ENCODE data around the gene ZNF205.

Gene ZNF205

GRCh38 chr16:3134338-3135125 is 22.1 kb downstream of the ZNF205 start, which contains the start of gene ZNF213:
TSS of gene ZNF213 (plus strand) at chr16:3135029. CDS start at chr16:3137281, 2,252 bp downstream.
- Histone ChIP-seq H3K36me3 (replicated peaks in 1 of 2; ENCODE audit: control insufficient read depth in 2 of 2, insufficient read depth in 2 of 2, low read length in 2 of 2) (peaks cover 9 to 50% of the 10 kb centered on the region in 2 donors), H3K27me3 (ENCODE audit: control insufficient read depth in 3 of 3, insufficient read depth in 3 of 3, low read depth in 1 of 3, low read length in 3 of 3) (no peaks in the 10 kb centered on the region), H3K4me1 (ENCODE audit: control insufficient read depth in 2 of 2, insufficient read depth in 1 of 2, low read depth in 1 of 2, low read length in 2 of 2) (peaks cover 4 to 9% of the 10 kb centered on the region in 2 donors), H4K91ac (ENCODE audit: low read depth, low read length, poor library complexity) (peak within 1 kb of the TSS; percentile 64), H3K4ac (ENCODE audit: low read length) (peak within 1 kb of the TSS; percentile 6), H2AFZ (ENCODE audit: low read length) (peak within 1 kb of the TSS; percentile 88), H2BK5ac (ENCODE audit: low read length) (peak within 1 kb of the TSS; percentile 69), H3K27ac (replicated peaks; ENCODE audit: low read length) (peak within 1 kb of the TSS; percentile 85), H3K23ac (ENCODE audit: low read depth, low read length, poor library complexity) (peak within 1 kb of the TSS; percentile 32), H3K79me1 (ENCODE audit: low read depth, low read length) (peaks cover 6% of the 10 kb centered on the region), H3K18ac (ENCODE audit: low read length) (peak within 1 kb of the TSS; percentile 99), H3K9me3 (replicated peaks in 1 of 2; ENCODE audit: control insufficient read depth in 2 of 2, insufficient read depth in 1 of 2, low read depth in 1 of 2, low read length in 2 of 2) (peaks cover 0 to 2% of the 10 kb centered on the region in 2 donors), H4K8ac (ENCODE audit: low read depth, low read length) (no peak within 1 kb of the TSS), H3K4me3 (ENCODE audit: low read length in 2 of 2) (peak within 1 kb of the TSS; percentile 70 to 97), H2BK120ac (ENCODE audit: low read depth, low read length) (peak within 1 kb of the TSS; percentile 69), H2AK5ac (ENCODE audit: low read depth, low read length) (peak within 1 kb of the TSS; percentile 77), H3K14ac (ENCODE audit: low read length) (peak within 1 kb of the TSS; percentile 61), H3K4me2 (ENCODE audit: insufficient read depth, low read length, poor library complexity, severe bottlenecking) (peak within 1 kb of the TSS; percentile 92), H3K9ac (ENCODE audit: low read depth, low read length, poor library complexity) (peak within 1 kb of the TSS; percentile 99), H2BK15ac (ENCODE audit: low read length) (peak within 1 kb of the TSS; percentile 54), H2BK12ac (ENCODE audit: low read length) (no peak within 1 kb of the TSS)
- WGBS, 2 donors (ENCODE audit: extremely low coverage in 2 of 2, insufficient read length in 2 of 2, insufficient replicate concordance in 1 of 2): no CpG with 5 or more reads among the region's 63 CpGs
- DNase-seq (ENCODE audit: low spot score): peak; percentile 97

DNA sequence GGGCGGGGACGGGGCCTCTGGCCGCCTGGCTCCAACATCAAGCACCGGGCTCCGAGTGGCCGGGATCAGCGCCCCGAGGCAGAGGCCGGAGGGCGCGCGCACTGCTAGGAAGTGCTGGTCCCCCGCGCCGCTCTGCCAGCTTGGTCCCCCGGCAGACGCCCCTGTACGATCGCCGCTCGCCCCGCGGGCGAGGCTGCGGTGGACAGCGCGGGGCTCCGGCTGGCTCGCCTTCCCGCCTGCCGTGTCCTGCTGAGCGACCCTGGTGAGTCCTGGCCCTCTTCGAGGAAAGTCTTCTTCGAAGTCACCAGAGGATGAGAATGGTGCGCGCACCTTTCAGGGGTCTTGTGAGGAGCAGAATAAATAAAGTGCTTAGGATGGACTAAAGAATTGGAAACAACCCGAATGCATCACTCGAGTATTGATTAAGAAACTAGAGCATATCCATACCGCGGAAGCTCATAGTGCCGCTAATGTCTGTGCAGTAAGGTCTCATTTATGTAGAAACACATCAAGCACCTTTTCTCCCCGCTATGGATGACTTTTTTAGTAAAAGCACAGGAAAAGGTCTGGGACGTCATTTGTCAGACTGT is 22.8 kb downstream of the ZNF205 start:
- no peak overlapping the region for H2AK5ac ChIP-seq (ENCODE audit: low read depth, low read length)
- no peak overlapping the region for H2BK12ac ChIP-seq (ENCODE audit: low read length)
- peak overlapping the region; percentile 32 for H3K23ac ChIP-seq (ENCODE audit: low read depth, low read length, poor library complexity)
- WGBS, 2 donors (ENCODE audit: extremely low coverage in 2 of 2, insufficient read length in 2 of 2, insufficient replicate concordance in 1 of 2): no CpG with 5 or more reads among the region's 43 CpGs
- peak overlapping the region; percentile 96 for H3K18ac ChIP-seq (ENCODE audit: low read length)
- peak overlapping the region; percentile 56 for H3K4me2 ChIP-seq (ENCODE audit: insufficient read depth, low read length, poor library complexity, severe bottlenecking)
- peak overlapping the region; percentile 85 for H3K27ac ChIP-seq (replicated peaks; ENCODE audit: low read length)
- peak overlapping the region; percentile 70 to 97 for H3K4me3 ChIP-seq (ENCODE audit: low read length in 2 of 2)
- H2BK120ac ChIP-seq (ENCODE audit: low read depth, low read length): no peak overlapping the region
- peak overlapping the region; percentile 88 for H2AFZ ChIP-seq (ENCODE audit: low read length)
- peaks cover 4 to 9% of the 10 kb centered on the region in 2 donors for H3K4me1 ChIP-seq (ENCODE audit: control insufficient read depth in 2 of 2, insufficient read depth in 1 of 2, low read depth in 1 of 2, low read length in 2 of 2)
- H4K91ac ChIP-seq (ENCODE audit: low read depth, low read length, poor library complexity): no peak overlapping the region
- H3K14ac ChIP-seq (ENCODE audit: low read length): peak overlapping the region; percentile 61
- H3K36me3 ChIP-seq (replicated peaks in 1 of 2; ENCODE audit: control insufficient read depth in 2 of 2, insufficient read depth in 2 of 2, low read length in 2 of 2): peaks cover 8 to 44% of the 10 kb centered on the region in 2 donors
- H3K79me1 ChIP-seq (ENCODE audit: low read depth, low read length): peaks cover 6% of the 10 kb centered on the region
- no peak overlapping the region for H4K8ac ChIP-seq (ENCODE audit: low read depth, low read length)
- DNase-seq (ENCODE audit: low spot score): no peak
- no peak overlapping the region for H3K4ac ChIP-seq (ENCODE audit: low read length)
- no peak overlapping the region for H2BK15ac ChIP-seq (ENCODE audit: low read length)
- H3K9ac ChIP-seq (ENCODE audit: low read depth, low read length, poor library complexity): peak overlapping the region; percentile 93
- peaks cover 0 to 2% of the 10 kb centered on the region in 2 donors for H3K9me3 ChIP-seq (replicated peaks in 1 of 2; ENCODE audit: control insufficient read depth in 2 of 2, insufficient read depth in 1 of 2, low read depth in 1 of 2, low read length in 2 of 2)
- no peaks in the 10 kb centered on the region for H3K27me3 ChIP-seq (ENCODE audit: control insufficient read depth in 3 of 3, insufficient read depth in 3 of 3, low read depth in 1 of 3, low read length in 3 of 3)
- no peak overlapping the region for H2BK5ac ChIP-seq (ENCODE audit: low read length)

DNA sequence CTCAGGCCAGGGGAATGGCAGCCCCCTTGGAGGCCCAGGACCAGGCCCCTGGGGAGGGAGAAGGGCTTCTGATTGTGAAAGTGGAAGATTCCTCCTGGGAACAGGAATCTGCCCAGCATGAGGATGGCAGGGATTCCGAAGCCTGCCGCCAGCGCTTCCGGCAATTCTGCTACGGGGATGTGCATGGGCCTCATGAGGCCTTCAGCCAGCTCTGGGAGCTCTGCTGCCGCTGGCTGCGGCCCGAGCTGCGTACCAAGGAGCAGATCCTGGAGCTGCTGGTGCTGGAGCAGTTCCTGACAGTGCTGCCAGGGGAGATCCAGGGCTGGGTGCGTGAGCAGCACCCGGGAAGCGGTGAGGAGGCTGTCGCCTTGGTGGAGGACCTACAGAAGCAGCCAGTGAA is 24.9 kb downstream of the ZNF205 start:
- Histone ChIP-seq H2BK15ac (ENCODE audit: low read length) (no peak overlapping the region), H3K36me3 (replicated peaks in 1 of 2; ENCODE audit: control insufficient read depth in 2 of 2, insufficient read depth in 2 of 2, low read length in 2 of 2) (peaks cover 20 to 42% of the 10 kb centered on the region in 2 donors), H3K9ac (ENCODE audit: low read depth, low read length, poor library complexity) (no peak overlapping the region), H2BK120ac (ENCODE audit: low read depth, low read length) (no peak overlapping the region), H4K91ac (ENCODE audit: low read depth, low read length, poor library complexity) (no peak overlapping the region), H3K4me2 (ENCODE audit: insufficient read depth, low read length, poor library complexity, severe bottlenecking) (no peak overlapping the region), H3K4ac (ENCODE audit: low read length) (no peak overlapping the region), H3K14ac (ENCODE audit: low read length) (no peak overlapping the region), H4K8ac (ENCODE audit: low read depth, low read length) (no peak overlapping the region), H3K79me1 (ENCODE audit: low read depth, low read length) (peaks cover 8% of the 10 kb centered on the region), H3K27ac (replicated peaks; ENCODE audit: low read length) (no peak overlapping the region), H2BK12ac (ENCODE audit: low read length) (no peak overlapping the region), H2BK5ac (ENCODE audit: low read length) (no peak overlapping the region), H2AFZ (ENCODE audit: low read length) (no peak overlapping the region), H2AK5ac (ENCODE audit: low read depth, low read length) (no peak overlapping the region), H3K4me1 (ENCODE audit: control insufficient read depth in 2 of 2, insufficient read depth in 1 of 2, low read depth in 1 of 2, low read length in 2 of 2) (peaks cover 4 to 9% of the 10 kb centered on the region in 2 donors), H3K9me3 (replicated peaks in 1 of 2; ENCODE audit: control insufficient read depth in 2 of 2, insufficient read depth in 1 of 2, low read depth in 1 of 2, low read length in 2 of 2) (peaks cover 0 to 2% of the 10 kb centered on the region in 2 donors), H3K18ac (ENCODE audit: low read length) (no peak overlapping the region), H3K4me3 (ENCODE audit: low read length in 2 of 2) (no peak overlapping the region), H3K27me3 (ENCODE audit: control insufficient read depth in 3 of 3, insufficient read depth in 3 of 3, low read depth in 1 of 3, low read length in 3 of 3) (no peaks in the 10 kb centered on the region), H3K23ac (ENCODE audit: low read depth, low read length, poor library complexity) (no peak overlapping the region)
- WGBS, 2 donors (ENCODE audit: extremely low coverage in 2 of 2, insufficient read length in 2 of 2, insufficient replicate concordance in 1 of 2): no CpG with 5 or more reads among the region's 13 CpGs
- no peak for DNase-seq (ENCODE audit: low spot score)

DNA sequence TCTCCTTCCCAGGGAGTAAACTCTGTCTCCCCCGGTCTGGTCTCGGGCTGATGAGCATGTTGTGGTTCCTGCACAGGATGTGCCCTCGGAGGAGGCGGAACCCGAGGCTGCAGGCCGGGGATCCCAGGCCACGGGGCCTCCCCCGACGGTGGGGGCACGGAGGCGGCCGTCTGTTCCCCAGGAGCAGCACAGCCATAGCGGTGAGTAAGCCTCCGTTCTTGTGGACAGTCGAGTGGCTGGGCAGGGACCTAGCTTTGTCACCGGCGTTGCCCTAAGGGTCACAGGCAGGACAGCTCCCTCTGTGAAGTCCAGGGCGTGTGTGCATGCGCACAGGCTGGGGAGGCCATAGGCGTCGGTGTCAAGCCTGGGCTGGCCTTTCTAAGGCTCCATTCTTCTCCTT is 26.0 kb downstream of the ZNF205 start:
- Histone ChIP-seq H3K9me3 (replicated peaks in 1 of 2; ENCODE audit: control insufficient read depth in 2 of 2, insufficient read depth in 1 of 2, low read depth in 1 of 2, low read length in 2 of 2) (peaks cover 0 to 2% of the 10 kb centered on the region in 2 donors), H2BK15ac (ENCODE audit: low read length) (no peak overlapping the region), H3K27ac (replicated peaks; ENCODE audit: low read length) (no peak overlapping the region), H2BK12ac (ENCODE audit: low read length) (no peak overlapping the region), H2BK5ac (ENCODE audit: low read length) (no peak overlapping the region), H4K91ac (ENCODE audit: low read depth, low read length, poor library complexity) (no peak overlapping the region), H2AK5ac (ENCODE audit: low read depth, low read length) (no peak overlapping the region), H3K18ac (ENCODE audit: low read length) (no peak overlapping the region), H4K8ac (ENCODE audit: low read depth, low read length) (no peak overlapping the region), H3K36me3 (replicated peaks in 1 of 2; ENCODE audit: control insufficient read depth in 2 of 2, insufficient read depth in 2 of 2, low read length in 2 of 2) (peaks cover 26 to 39% of the 10 kb centered on the region in 2 donors), H3K9ac (ENCODE audit: low read depth, low read length, poor library complexity) (no peak overlapping the region), H2BK120ac (ENCODE audit: low read depth, low read length) (no peak overlapping the region), H3K14ac (ENCODE audit: low read length) (no peak overlapping the region), H3K4me2 (ENCODE audit: insufficient read depth, low read length, poor library complexity, severe bottlenecking) (no peak overlapping the region), H3K4ac (ENCODE audit: low read length) (no peak overlapping the region), H2AFZ (ENCODE audit: low read length) (peak overlapping the region; percentile 21), H3K27me3 (ENCODE audit: control insufficient read depth in 3 of 3, insufficient read depth in 3 of 3, low read depth in 1 of 3, low read length in 3 of 3) (no peaks in the 10 kb centered on the region), H3K4me1 (ENCODE audit: control insufficient read depth in 2 of 2, insufficient read depth in 1 of 2, low read depth in 1 of 2, low read length in 2 of 2) (peaks cover 4 to 9% of the 10 kb centered on the region in 2 donors), H3K79me1 (ENCODE audit: low read depth, low read length) (peaks cover 10% of the 10 kb centered on the region), H3K4me3 (ENCODE audit: low read length in 2 of 2) (no peak overlapping the region), H3K23ac (ENCODE audit: low read depth, low read length, poor library complexity) (no peak overlapping the region)
- no peak for DNase-seq (ENCODE audit: low spot score)
- no CpG with 5 or more reads among the region's 21 CpGs for WGBS, 2 donors (ENCODE audit: extremely low coverage in 2 of 2, insufficient read length in 2 of 2, insufficient replicate concordance in 1 of 2)
